Erythroblast (primary cell): ENCODE results near the gene OR10G8.
A peak's percentile ranks its signal among the peaks of the same experiment; 100 is the strongest.

ENCODE experiments used
- DNase-seq, 2 experiments: peaks; one replicate each; lab custom pipeline; 2025; lab: John Stamatoyannopoulos, UW
- GATA1 ChIP-seq: IDR thresholded peaks from 2 replicates; pipeline ENCODE4 v1.6.1; 2011; ENCODE audit warnings: low read depth, mild to moderate bottlenecking, control low read depth, low read length, moderate library complexity
- POLR2A ChIP-seq: IDR thresholded peaks from 2 replicates; pipeline ENCODE4 v1.6.1; 2011; ENCODE audit warnings: mild to moderate bottlenecking, low read length

Gene OR10G8

DNA sequence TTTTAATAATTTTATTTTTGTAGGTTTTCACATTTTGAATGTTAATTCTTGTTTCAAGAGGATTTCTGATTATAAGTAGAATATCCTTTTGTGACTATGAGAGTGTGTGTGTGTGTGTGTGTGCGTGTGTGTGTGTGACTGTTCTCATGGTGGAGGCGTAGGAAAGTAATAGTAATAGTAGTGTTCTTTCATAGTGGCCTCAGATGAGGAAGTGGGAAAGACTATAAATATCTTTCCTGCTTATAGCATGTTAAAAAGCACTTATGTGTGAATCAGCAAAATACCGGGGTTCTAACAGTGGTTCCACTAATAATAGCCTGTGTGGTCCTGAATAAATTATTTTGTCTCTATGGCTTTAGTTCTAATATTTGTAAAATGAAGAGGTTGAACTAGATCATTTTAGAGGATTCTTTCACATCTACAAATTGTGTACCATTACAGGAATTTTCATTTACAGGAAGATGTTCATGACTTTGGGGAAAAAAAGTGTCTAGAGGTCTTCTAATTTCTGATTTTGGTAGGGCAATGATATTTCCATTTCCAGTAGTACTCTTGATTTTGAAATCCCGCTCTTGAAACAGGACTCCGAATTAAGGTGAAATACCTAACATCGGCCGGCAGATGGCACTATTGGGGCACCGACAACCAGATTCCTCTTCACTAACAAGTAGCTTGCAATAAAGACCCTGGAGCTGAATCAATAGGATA lies 44.5 kb downstream of the OR10G8 start:
- peak; percentile 90 to 95 for DNase-seq
- no peak for TF ChIP-seq GATA1
- TF ChIP-seq POLR2A = no peak

DNA sequence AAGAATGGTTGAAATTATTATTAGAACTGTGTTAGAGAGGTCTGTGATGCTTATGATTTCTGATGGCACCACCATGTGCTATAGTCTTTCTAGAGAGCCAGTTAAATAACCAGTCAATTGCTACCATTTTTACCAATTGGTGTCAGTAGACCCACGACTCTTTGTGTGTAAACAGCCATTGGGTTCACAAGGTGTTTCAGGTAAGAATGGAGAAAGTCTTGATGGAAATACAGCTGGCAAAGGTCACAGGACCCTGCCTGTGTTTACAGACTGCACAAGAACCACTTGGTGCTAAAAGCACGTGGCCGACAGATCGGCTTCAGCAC lies 45.0 kb downstream of the OR10G8 start:
- TF ChIP-seq GATA1 (no peak), POLR2A (no peak)
- no peak for DNase-seq

DNA sequence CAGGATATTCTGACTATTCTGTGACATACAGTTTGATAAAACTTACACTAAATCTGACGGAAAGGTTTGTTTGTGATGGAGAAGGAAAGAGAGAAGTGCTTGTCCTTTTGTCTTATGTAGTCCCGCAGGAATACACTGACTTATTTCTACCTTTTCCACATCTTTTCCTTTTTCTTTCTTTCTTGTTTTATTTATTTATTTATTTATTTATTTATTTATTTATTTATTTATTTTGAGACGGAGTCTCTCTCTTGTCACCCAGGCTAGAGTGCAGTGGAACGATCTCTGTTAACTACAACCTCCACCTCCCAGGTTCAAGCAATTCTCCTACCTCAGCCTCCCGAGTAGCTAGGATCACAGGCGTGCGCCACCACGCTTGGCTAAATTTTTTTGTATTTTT lies 45.5 kb downstream of the OR10G8 start:
- no peak for DNase-seq
- no peak for TF ChIP-seq GATA1
- TF ChIP-seq POLR2A = no peak

DNA sequence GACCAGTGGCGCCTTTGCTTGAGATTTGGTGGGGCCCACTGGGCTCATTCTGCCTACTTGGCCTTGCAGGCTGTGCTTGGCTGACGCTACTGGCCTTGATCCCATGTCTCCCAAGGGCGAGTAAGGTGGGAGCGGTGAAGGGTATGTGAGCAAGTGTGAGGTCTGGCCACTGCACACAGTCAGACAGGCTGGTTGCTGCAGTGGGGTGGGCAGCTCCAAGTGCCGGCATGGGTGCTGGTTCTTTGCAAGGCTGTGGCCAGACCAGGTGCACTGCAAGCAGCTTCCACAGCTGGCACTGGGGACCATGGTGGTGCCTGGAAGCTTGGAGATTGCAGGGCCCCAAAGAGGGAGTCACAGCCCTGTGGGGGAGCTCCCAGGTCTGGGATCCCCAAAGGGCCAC lies 48.0 kb downstream of the OR10G8 start:
- TF ChIP-seq POLR2A (no peak), GATA1 (no peak)
- DNase-seq = peak in 1 of 2 experiments; percentile 36

DNA sequence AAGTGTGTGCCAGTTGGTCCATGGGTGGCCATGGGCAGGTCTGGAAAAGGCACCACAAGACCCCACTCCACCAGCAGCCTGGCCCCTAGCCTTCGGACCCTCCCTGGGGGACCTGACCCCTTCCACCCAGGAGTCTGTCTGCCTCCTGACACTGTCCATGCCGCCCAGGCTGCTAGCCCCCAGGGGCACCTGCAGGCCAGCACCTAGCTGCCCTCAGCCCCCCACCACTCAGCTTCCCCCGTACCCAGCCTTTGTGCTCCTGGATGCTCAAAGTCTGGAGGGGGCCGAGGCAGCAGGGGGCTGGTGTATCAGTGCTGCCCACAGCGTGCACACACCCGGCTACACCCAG lies 48.9 kb downstream of the OR10G8 start:
- no peak for DNase-seq
- no peak for TF ChIP-seq GATA1
- no peak for TF ChIP-seq POLR2A

DNA sequence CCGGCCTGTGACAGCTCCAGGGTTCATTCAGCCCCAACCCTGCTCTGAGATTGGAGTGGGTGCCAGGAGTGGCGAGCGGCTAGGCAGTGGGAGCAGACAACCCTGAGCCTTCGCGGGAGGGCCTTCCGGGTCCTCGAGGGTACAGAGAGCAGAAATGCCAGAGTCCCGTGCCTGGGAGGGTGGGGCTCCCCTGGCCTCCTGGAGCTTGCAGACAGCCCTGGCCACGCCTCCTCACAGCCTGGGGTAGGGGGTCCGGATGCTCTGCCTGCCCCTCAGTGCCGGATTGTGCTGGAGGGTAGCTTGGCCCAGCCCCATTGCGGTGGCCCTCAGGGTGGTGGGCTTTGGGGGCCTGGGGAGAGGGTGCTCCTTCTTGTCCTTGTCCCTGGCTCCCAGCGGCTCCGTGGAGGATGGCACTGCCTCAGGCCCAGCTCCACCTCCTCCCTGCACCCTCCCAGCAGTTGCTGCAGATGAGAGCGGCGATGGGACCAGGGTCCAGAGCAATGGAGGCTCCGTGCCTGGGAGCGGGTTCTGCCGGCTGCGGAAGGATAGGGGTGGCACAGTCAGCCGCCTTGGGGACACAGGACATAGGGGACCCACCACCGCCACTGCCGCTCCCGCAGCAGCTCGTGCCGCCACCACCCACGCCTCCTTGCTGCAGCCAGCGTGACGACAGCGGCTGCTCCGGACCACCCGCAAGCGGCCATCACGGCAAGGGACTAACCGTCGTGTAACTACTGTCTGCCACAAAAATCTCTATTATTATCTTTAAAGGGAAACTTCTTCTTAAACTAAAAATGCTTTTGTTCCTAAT lies 49.4 kb downstream of the OR10G8 start:
- TF ChIP-seq POLR2A (peak; percentile 95), GATA1 (no peak)
- peak; percentile 86 to 91 for DNase-seq

DNA sequence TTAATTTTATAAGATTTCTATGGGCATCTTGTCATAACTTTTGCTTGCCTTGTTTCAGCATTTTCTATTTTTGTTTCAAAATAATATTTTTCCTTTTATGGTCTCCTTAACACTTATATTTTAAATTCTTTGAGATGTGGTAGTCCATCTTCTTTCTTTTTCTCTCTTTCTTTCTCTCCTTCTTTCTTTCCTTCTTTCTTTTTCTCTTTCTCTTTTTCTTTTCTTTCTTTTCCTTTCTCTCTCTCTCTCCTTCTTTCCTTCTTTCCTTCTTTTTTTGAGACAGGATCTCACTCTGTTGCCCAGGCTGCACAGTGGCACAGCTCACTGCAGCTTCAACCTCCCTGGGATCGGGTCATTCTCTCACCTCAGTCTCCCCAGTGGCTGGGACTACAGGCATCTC lies 50.7 kb downstream of the OR10G8 start:
- TF ChIP-seq POLR2A (no peak), GATA1 (no peak)

DNA sequence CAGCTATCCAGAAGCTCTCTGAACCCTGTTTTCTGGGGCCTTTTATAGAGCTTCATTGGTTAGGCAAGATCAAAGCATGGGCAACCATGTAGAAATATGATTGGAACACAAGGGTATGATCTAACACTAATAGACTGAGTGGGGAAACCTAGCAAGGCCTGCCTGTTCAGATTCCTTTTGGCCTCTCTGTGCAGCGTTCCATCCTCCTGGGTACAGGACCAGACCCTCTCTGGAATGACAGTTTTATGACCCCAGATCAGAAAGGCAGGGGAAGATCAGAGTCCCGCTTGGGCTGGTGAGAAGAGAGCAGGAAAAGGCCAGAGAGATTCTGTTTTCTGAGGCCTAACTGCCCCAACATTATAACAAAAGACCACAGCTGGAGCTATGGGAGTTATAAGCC lies 52.0 kb downstream of the OR10G8 start:
- TF ChIP-seq GATA1 (no peak), POLR2A (no peak)
- DNase-seq = peak; percentile 37 to 54

More for the DNA sequence above, 50.7 kb downstream of the OR10G8 start:
- peak in 1 of 2 experiments; percentile 56 for DNase-seq

DNA sequence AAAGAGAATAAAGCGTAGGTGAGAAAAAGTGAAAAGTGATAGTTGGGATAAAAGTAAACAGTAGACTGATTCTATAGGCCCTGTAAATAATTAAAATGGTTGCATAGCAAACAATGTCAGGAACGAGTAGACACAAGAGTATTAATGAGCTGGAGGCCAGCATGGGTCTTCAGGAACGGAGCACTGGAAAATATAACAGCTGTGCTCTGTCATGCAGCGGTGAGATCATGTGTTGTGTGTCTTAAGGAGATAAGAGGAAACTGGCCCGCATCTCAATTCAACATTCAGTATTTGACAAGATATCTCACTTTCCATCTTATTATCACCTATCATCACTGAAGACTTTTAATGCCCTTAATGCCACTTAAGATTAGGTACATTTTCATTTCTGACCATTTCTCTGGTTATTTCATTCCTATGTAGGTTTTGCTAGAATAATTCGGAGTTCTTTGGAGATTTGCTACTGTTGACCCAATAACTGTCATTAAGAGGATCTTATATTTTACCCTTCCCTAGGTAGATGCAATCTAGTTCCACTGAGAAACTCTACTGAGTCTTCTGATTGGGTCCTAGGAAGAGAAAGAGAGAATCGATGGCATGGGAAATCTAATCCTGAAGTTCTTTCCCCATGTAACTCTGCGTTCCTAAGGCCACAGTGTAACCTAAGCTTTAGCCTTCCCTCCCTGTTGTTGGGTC lies 53.2 kb downstream of the OR10G8 start:
- DNase-seq = peak; percentile 95 to 98
- TF ChIP-seq POLR2A (peak; percentile 89), GATA1 (peak; percentile 87)
